Liver (tissue), 9 donors: Measurements from ENCODE around the gene AADAC. TPM values are rescaled to one million over a fixed set of nuclear protein-coding genes. Genes with fewer than 3 reads are reported as not detected.
A peak's percentile ranks its signal among the peaks of the same experiment; 100 is the strongest.

Experiments
- DNase-seq: peaks from one replicate; pipeline ENCODE4 v3.0.0-alpha.2; 2017; ENCODE audit warnings: low spot score
- H3K27ac ChIP-seq, 2 donors: one replicate each; pipeline ENCODE4 v1.7.0; 2013; ENCODE audit warnings: inconsistent platforms in 2 of 2, low read length in 2 of 2, control low read depth in 1 of 2, low read depth in 1 of 2, mild to moderate bottlenecking in 1 of 2
- H3K27me3 ChIP-seq, 4 donors: one replicate each; pipeline versions ENCODE4 v1.6.1 to v1.7.0; 2013; ENCODE audit warnings: low read length in 3 of 4, inconsistent platforms in 1 of 4, mild to moderate bottlenecking in 1 of 4, moderate library complexity in 1 of 4; ENCODE audit not compliant: control insufficient read depth in 4 of 4, insufficient read depth in 4 of 4
- H3K36me3 ChIP-seq, 4 donors: one replicate each; pipeline versions ENCODE4 v1.6.1 to v1.7.0; 2013; ENCODE audit warnings: low read length in 3 of 4, mild to moderate bottlenecking in 3 of 4, low read depth in 1 of 4, moderate library complexity in 1 of 4; ENCODE audit not compliant: control insufficient read depth in 4 of 4, insufficient read depth in 3 of 4
- H3K4me1 ChIP-seq, 4 donors: one replicate each; pipeline versions ENCODE4 v1.6.1 to v1.7.0; 2013; ENCODE audit warnings: low read length in 3 of 4, mild to moderate bottlenecking in 3 of 4, moderate library complexity in 1 of 4; ENCODE audit not compliant: control insufficient read depth in 4 of 4, insufficient read depth in 4 of 4
- H3K4me3 ChIP-seq, 3 donors: one replicate each; pipeline versions ENCODE4 v1.6.1 to v1.7.0; 2013; ENCODE audit warnings: low read length in 3 of 3, control low read depth in 1 of 3, low read depth in 1 of 3, mild to moderate bottlenecking in 1 of 3
- H3K9ac ChIP-seq, 2 donors: one replicate each; pipeline ENCODE4 v1.7.0; 2013; ENCODE audit warnings: low read length in 2 of 2, mild to moderate bottlenecking in 2 of 2, moderate library complexity in 2 of 2, control low read depth in 1 of 2, low read depth in 1 of 2
- H3K9me3 ChIP-seq, 4 donors: one replicate each; pipeline versions ENCODE4 v1.6.1 to v1.7.0; 2013; ENCODE audit warnings: low read length in 3 of 4; ENCODE audit not compliant: control insufficient read depth in 4 of 4
- EGR1 ChIP-seq, 2 donors: IDR thresholded peaks; 2 replicates each; pipeline ENCODE4 v1.6.1; 2016 to 2018; ENCODE audit warnings: antibody characterized with exemption in 2 of 2, low read depth in 2 of 2
- FOXA1 ChIP-seq: IDR thresholded peaks from 2 replicates; pipeline ENCODE4 v1.6.1; 2016; ENCODE audit warnings: antibody characterized with exemption
- FOXA2 ChIP-seq: IDR thresholded peaks from 2 replicates; pipeline ENCODE4 v1.6.1; 2016; ENCODE audit warnings: antibody characterized with exemption
- GABPA ChIP-seq, 2 donors: IDR thresholded peaks in 1 of 2; conservative IDR thresholded peaks in 1 of 2; 2 replicates each; pipeline ENCODE4 v1.6.1; 2016; ENCODE audit warnings: antibody characterized with exemption in 2 of 2, mild to moderate bottlenecking in 1 of 2, moderate library complexity in 1 of 2
- HNF4A ChIP-seq, 2 donors: conservative IDR thresholded peaks; 2 replicates each; pipeline ENCODE4 v1.6.1; 2016; ENCODE audit warnings: antibody characterized with exemption in 2 of 2, mild to moderate bottlenecking in 2 of 2
- HNF4G ChIP-seq: IDR thresholded peaks from 2 replicates; pipeline ENCODE4 v1.6.1; 2016; ENCODE audit warnings: antibody characterized with exemption
- JUND ChIP-seq, 2 donors: IDR thresholded peaks; 2 replicates each; pipeline ENCODE4 v1.6.1; 2016; ENCODE audit warnings: antibody characterized with exemption in 2 of 2
- NR2F2 ChIP-seq: IDR thresholded peaks from 2 replicates; pipeline ENCODE4 v1.6.1; 2016; ENCODE audit warnings: antibody characterized with exemption
- RAD21 ChIP-seq, 2 donors: IDR thresholded peaks; 2 replicates each; pipeline ENCODE4 v1.6.1; 2016; ENCODE audit warnings: antibody characterized with exemption in 2 of 2, mild to moderate bottlenecking in 2 of 2
- RXRA ChIP-seq, 2 donors: IDR thresholded peaks; 2 replicates each; pipeline ENCODE4 v1.6.1; 2017 to 2018; ENCODE audit warnings: antibody characterized with exemption in 2 of 2, mild to moderate bottlenecking in 1 of 2
- SP1 ChIP-seq: IDR thresholded peaks from 2 replicates; pipeline ENCODE4 v1.6.1; 2018; ENCODE audit warnings: antibody characterized with exemption, mild to moderate bottlenecking
- TAF1 ChIP-seq: conservative IDR thresholded peaks from 2 replicates; pipeline ENCODE4 v1.6.1; 2016; ENCODE audit warnings: antibody characterized with exemption, mild to moderate bottlenecking
- YY1 ChIP-seq: IDR thresholded peaks from 2 replicates; pipeline ENCODE4 v1.6.1; 2016; ENCODE audit warnings: antibody characterized with exemption, mild to moderate bottlenecking
- WGBS: extraction: QIAGEN DNeasy Blood & Tissue Kit; methylation state at CpG from one replicate; pipeline ENCODE4 v1.1.7; 2013; 5-methylcytosine and 5-hydroxymethylcytosine counted together
- polyA plus RNA-seq, 2 donors: library from polyadenylated mRNA; stranded (reverse) in 1 of 2; unstranded in 1 of 2; fragments of 200-250 nt in 1 of 2; fragments of >200 nt in 1 of 2; fragmentation: Nextera tagmentation in 1 of 2; extraction: Ambion mirVana in 1 of 2; gene quantifications; one replicate each; pipeline versions ENCODE4 v1.2.1 to v1.2.3, GENCODE V29; 2013 to 2015
- total RNA-seq, 2 donors: library from RNA; depleted of rRNA; stranded (reverse); fragments of >200 nt; gene quantifications; one replicate each; pipeline ENCODE4 v1.2.3, GENCODE V29; 2014
- TF ChIP-seq, protein P1 (sequence below): IDR thresholded peaks from 2 replicates; pipeline ENCODE4 v1.6.1; 2016; ENCODE audit warnings: antibody characterized with exemption, mild to moderate bottlenecking
- TF ChIP-seq, protein P2 (sequence below): IDR thresholded peaks from 2 replicates; pipeline ENCODE4 v1.6.1; 2016; ENCODE audit warnings: antibody characterized with exemption
- TF ChIP-seq, protein P3 (sequence below): IDR thresholded peaks from 2 replicates; pipeline ENCODE4 v1.6.1; 2016; ENCODE audit warnings: antibody characterized with exemption
- TF ChIP-seq, protein P4 (sequence below): fragments of 150-350 bp; IDR thresholded peaks from 2 replicates; pipeline ENCODE4 v1.5.1; 2017; ENCODE audit warnings: improper control_type of control experiment, low read depth, low read length; ENCODE audit not compliant: missing input control
- TF ChIP-seq, protein P5 (sequence below): IDR thresholded peaks from 2 replicates; pipeline ENCODE4 v1.6.1; 2016; ENCODE audit warnings: antibody characterized with exemption
- donor health status: healthy.
- donor health status: healthy.
- donor health status: healthy.
- donor health status: healthy.
- donor health status: healthy.

The AADAC gene
- total and polyA plus RNA-seq, 4 donors, result 144 to 321 (median 281) TPM

DNA sequence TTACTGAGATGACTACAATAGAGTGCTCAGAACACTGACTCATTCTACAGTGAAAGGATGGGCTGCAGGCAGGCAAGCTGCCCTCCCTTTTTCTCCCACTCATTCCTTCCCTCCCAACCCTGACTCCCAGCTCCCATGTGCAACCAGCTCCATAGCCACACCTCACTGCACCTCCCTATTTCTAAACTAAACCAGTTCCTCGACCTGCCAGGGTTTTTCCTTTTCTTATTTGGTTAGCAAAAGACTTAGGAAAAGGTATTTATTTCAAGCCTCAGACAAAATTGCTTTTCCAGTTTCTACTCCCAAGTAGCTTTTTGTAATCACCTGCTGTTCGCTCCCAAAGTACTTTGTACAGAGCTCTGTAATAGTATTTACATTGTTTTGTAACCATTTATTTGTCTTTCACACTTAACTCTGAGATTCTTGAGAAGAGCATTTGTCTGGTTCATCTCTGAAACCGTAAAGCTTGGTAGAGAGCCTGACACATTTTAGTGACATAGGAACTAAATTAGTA, 2.2 kb downstream of the AADAC start:
- H3K27ac ChIP-seq, result peak overlapping the region; percentile 39 to 77

More for the DNA sequence above, 2.2 kb downstream of the AADAC start:
- TF ChIP-seq JUND (IDR thresholded peaks at IDR 0.05), result peak in 1 of 2 donors; percentile 42
- no peak for TF ChIP-seq NR2F2
- TF ChIP-seq, protein P1, sequence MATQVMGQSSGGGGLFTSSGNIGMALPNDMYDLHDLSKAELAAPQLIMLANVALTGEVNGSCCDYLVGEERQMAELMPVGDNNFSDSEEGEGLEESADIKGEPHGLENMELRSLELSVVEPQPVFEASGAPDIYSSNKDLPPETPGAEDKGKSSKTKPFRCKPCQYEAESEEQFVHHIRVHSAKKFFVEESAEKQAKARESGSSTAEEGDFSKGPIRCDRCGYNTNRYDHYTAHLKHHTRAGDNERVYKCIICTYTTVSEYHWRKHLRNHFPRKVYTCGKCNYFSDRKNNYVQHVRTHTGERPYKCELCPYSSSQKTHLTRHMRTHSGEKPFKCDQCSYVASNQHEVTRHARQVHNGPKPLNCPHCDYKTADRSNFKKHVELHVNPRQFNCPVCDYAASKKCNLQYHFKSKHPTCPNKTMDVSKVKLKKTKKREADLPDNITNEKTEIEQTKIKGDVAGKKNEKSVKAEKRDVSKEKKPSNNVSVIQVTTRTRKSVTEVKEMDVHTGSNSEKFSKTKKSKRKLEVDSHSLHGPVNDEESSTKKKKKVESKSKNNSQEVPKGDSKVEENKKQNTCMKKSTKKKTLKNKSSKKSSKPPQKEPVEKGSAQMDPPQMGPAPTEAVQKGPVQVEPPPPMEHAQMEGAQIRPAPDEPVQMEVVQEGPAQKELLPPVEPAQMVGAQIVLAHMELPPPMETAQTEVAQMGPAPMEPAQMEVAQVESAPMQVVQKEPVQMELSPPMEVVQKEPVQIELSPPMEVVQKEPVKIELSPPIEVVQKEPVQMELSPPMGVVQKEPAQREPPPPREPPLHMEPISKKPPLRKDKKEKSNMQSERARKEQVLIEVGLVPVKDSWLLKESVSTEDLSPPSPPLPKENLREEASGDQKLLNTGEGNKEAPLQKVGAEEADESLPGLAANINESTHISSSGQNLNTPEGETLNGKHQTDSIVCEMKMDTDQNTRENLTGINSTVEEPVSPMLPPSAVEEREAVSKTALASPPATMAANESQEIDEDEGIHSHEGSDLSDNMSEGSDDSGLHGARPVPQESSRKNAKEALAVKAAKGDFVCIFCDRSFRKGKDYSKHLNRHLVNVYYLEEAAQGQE, result no peak
- no peak for TF ChIP-seq GABPA (IDR thresholded peaks at IDR 0.05 in 1 of 2, conservative IDR thresholded peaks at IDR 0.05 in 1 of 2)
- TF ChIP-seq, protein P2, sequence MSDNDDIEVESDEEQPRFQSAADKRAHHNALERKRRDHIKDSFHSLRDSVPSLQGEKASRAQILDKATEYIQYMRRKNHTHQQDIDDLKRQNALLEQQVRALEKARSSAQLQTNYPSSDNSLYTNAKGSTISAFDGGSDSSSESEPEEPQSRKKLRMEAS, result peak; percentile 18
- peak; percentile 23 for TF ChIP-seq YY1
- no peak for TF ChIP-seq HNF4G
- peak; percentile 50 to 76 for TF ChIP-seq HNF4A (conservative IDR thresholded peaks at IDR 0.05)
- TF ChIP-seq RAD21 (IDR thresholded peaks at IDR 0.05), result peak in 1 of 2 donors; percentile 25
- TF ChIP-seq, protein P3, sequence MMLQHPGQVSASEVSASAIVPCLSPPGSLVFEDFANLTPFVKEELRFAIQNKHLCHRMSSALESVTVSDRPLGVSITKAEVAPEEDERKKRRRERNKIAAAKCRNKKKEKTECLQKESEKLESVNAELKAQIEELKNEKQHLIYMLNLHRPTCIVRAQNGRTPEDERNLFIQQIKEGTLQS, result no peak
- TF ChIP-seq, protein P4, sequence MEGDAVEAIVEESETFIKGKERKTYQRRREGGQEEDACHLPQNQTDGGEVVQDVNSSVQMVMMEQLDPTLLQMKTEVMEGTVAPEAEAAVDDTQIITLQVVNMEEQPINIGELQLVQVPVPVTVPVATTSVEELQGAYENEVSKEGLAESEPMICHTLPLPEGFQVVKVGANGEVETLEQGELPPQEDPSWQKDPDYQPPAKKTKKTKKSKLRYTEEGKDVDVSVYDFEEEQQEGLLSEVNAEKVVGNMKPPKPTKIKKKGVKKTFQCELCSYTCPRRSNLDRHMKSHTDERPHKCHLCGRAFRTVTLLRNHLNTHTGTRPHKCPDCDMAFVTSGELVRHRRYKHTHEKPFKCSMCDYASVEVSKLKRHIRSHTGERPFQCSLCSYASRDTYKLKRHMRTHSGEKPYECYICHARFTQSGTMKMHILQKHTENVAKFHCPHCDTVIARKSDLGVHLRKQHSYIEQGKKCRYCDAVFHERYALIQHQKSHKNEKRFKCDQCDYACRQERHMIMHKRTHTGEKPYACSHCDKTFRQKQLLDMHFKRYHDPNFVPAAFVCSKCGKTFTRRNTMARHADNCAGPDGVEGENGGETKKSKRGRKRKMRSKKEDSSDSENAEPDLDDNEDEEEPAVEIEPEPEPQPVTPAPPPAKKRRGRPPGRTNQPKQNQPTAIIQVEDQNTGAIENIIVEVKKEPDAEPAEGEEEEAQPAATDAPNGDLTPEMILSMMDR, result no peak
- peak; percentile 44 for TF ChIP-seq FOXA1
- peak; percentile 69 for TF ChIP-seq FOXA2
- TF ChIP-seq RXRA (IDR thresholded peaks at IDR 0.05), result peak in 1 of 2 donors; percentile 53
- no peak for TF ChIP-seq SP1
- no peak for TF ChIP-seq EGR1 (IDR thresholded peaks at IDR 0.05; ENCODE audit: low read depth in 2 of 2)
- TF ChIP-seq, protein P5, sequence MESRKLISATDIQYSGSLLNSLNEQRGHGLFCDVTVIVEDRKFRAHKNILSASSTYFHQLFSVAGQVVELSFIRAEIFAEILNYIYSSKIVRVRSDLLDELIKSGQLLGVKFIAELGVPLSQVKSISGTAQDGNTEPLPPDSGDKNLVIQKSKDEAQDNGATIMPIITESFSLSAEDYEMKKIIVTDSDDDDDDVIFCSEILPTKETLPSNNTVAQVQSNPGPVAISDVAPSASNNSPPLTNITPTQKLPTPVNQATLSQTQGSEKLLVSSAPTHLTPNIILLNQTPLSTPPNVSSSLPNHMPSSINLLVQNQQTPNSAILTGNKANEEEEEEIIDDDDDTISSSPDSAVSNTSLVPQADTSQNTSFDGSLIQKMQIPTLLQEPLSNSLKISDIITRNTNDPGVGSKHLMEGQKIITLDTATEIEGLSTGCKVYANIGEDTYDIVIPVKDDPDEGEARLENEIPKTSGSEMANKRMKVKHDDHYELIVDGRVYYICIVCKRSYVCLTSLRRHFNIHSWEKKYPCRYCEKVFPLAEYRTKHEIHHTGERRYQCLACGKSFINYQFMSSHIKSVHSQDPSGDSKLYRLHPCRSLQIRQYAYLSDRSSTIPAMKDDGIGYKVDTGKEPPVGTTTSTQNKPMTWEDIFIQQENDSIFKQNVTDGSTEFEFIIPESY, result no peak
- TF ChIP-seq TAF1, result peak; percentile 34
- Histone ChIP-seq H3K9ac (peak overlapping the region in 1 of 2 donors; percentile 86), H3K4me3 (peak overlapping the region; percentile 66 to 85 (median 73)), H3K27me3 (no peaks in the 10 kb centered on the region), H3K4me1 (peaks cover 2 to 24% (median 11%) of the 10 kb centered on the region in 4 donors), H3K36me3 (peaks cover 0 to 23% (median 7%) of the 10 kb centered on the region in 4 donors), H3K9me3 (no peaks in the 10 kb centered on the region)
- 24% methylated on average over 3 of the region's 3 CpGs for WGBS
- no peak for DNase-seq
